K562 treated with DMSO at 1 percent for 24 hours (cell line): ENCODE data around the gene GNG10. TPM values are rescaled to one million over a fixed set of nuclear protein-coding genes. Genes with fewer than 3 reads are reported as not detected.

Experiments
- total RNA-seq: library from RNA; unstranded; fragments of 300-600 nt; gene quantifications from 2 replicates; pipeline ENCODE4 v1.2.3, GENCODE V29; 2022; ENCODE audit warnings: low read depth; ENCODE audit not compliant: insufficient read depth

GNG10 gene
- 16.5 and 18.1 TPM in 2 replicates for total RNA-seq

GRCh38 chr9:111661150-111661801 is at the start of gene GNG10:
Gene GNG10, plus strand, starts transcription at chr9:111661605. Its CDS starts 30 bp downstream, at chr9:111661635.

GRCh38 chr9:111631214-111631971 is 30.0 kb upstream of the GNG10 start, which contains the start of gene DNAJC25:
Gene DNAJC25, plus strand, starts transcription at chr9:111631334. Its CDS starts 74 bp downstream, at chr9:111631408.

Other genes with a start within 250 kb of the GNG10 start
- gene ECPAS, start 177.2 kb upstream of the GNG10 start, total RNA-seq = 24.8 and 26.0 TPM in 2 replicates
- 0.23 and 0.36 TPM in 2 replicates for gene ZNF483, start 136.4 kb upstream of the GNG10 start, total RNA-seq
- gene PTGR1, start 62.0 kb upstream of the GNG10 start, total RNA-seq = 0.24 TPM in 1 of 2 replicates, not detected in the other
- 5.3 and 5.6 TPM in 2 replicates for gene DNAJC25, start 30.3 kb upstream of the GNG10 start, total RNA-seq
- not detected in 2 replicates for gene SHOC1, start 133.3 kb downstream of the GNG10 start, total RNA-seq
- 11.6 and 15.8 TPM in 2 replicates for gene UGCG, start 235.2 kb downstream of the GNG10 start, total RNA-seq